Brain pericyte (primary cell): ENCODE results near the gene HELZ.
A peak's percentile ranks its signal among the peaks of the same experiment; 100 is the strongest.
"Not testable (repeated sequence)": the region's sequence is repeated elsewhere in the genome, so short reads cannot be mapped to it uniquely, and the experiment has no call there.

Experiments used
- DNase-seq: peaks from one replicate; pipeline ENCODE4 v3.0.0-alpha.2; 2012; ENCODE audit warnings: low read depth, low spot score

The HELZ gene

GRCh38 chr17:67270416-67270815, 25.4 kb upstream of the HELZ start:
- DNase-seq, result no peak

- no peak for DNase-seq
Measured at GRCh38 chr17:67266496-67266895, 21.5 kb upstream of the HELZ start.

GRCh38 chr17:67265436-67266019, 20.5 kb upstream of the HELZ start:
- no peak for DNase-seq

- no peak for DNase-seq
Measured at GRCh38 chr17:67262435-67263117, 17.6 kb upstream of the HELZ start.

- peak; percentile 81 for DNase-seq
Measured at GRCh38 chr17:67260170-67260987, 15.4 kb upstream of the HELZ start.

GRCh38 chr17:67258821-67259468, 13.9 kb upstream of the HELZ start:
- DNase-seq, result no peak

GRCh38 chr17:67256075-67256732, 11.2 kb upstream of the HELZ start:
- DNase-seq, result no peak

- no peak for DNase-seq
Measured at GRCh38 chr17:67253384-67253783, 8.4 kb upstream of the HELZ start.

- not testable (repeated sequence) for DNase-seq
Measured at GRCh38 chr17:67251586-67251985, 6.6 kb upstream of the HELZ start.

- no peak for DNase-seq
Measured at GRCh38 chr17:67248291-67248690, 3.3 kb upstream of the HELZ start.

GRCh38 chr17:67247416-67247900, 2.5 kb upstream of the HELZ start:
- no peak for DNase-seq

GRCh38 chr17:67246653-67247415, 1.8 kb upstream of the HELZ start:
- DNase-seq, result no peak

GRCh38 chr17:67246403-67246652, 1.3 kb upstream of the HELZ start:
- DNase-seq, result no peak

GRCh38 chr17:67245694-67246402, 852 bp upstream of the HELZ start:
- DNase-seq, result no peak

GRCh38 chr17:67244431-67245072, 444 bp downstream of the HELZ start:
- no peak for DNase-seq

GRCh38 chr17:67243284-67243683, 1.7 kb downstream of the HELZ start:
- no peak for DNase-seq

- no peak for DNase-seq
Measured at GRCh38 chr17:67241719-67242341, 3.2 kb downstream of the HELZ start.

GRCh38 chr17:67239597-67239996, 5.4 kb downstream of the HELZ start:
- DNase-seq, result no peak

- no peak for DNase-seq
Measured at GRCh38 chr17:67238991-67239390, 6.0 kb downstream of the HELZ start.
